Measurements from ENCODE around the gene AKR1C1.
"Not testable (repeated sequence)": the region's sequence is repeated elsewhere in the genome, so short reads cannot be mapped to it uniquely, and the experiment has no call there.

The AKR1C1 gene

GRCh38 chr10:5004501-5004900 lies 41.3 kb downstream of the AKR1C1 start:
- DNase-seq (ENCODE audit: low read depth); H3K4me3 ChIP-seq (ENCODE audit: control insufficient read depth, low read depth, low read length): not testable (repeated sequence)

- H3K4me3 ChIP-seq (ENCODE audit: control insufficient read depth, low read depth, low read length), result not testable (repeated sequence)
- DNase-seq (ENCODE audit: low read depth), result peak; percentile 39
These were observed 45.8 kb downstream of the AKR1C1 start for GRCh38 chr10:5008857-5009548.

GRCh38 chr10:5010043-5010442 lies 46.8 kb downstream of the AKR1C1 start:
- not testable (repeated sequence) for DNase-seq (ENCODE audit: low read depth); H3K4me3 ChIP-seq (ENCODE audit: control insufficient read depth, low read depth, low read length)

- H3K4me3 ChIP-seq (ENCODE audit: control insufficient read depth, low read depth, low read length); DNase-seq (ENCODE audit: low read depth): not testable (repeated sequence)
These were observed 48.2 kb downstream of the AKR1C1 start for GRCh38 chr10:5011392-5011791.

- TF ChIP-seq CTCF (conservative IDR thresholded peaks at IDR 0.05; ENCODE audit: control insufficient read depth, insufficient read depth, low read depth, low read length), result no peak
- no peak for DNase-seq (ENCODE audit: low read depth)
- no peak overlapping the region for H3K4me3 ChIP-seq (ENCODE audit: control insufficient read depth, low read depth, low read length)
These were observed 49.4 kb downstream of the AKR1C1 start for GRCh38 chr10:5012595-5012994.

- DNase-seq (ENCODE audit: low read depth), result no peak
- H3K4me3 ChIP-seq (ENCODE audit: control insufficient read depth, low read depth, low read length), result no peak overlapping the region
- TF ChIP-seq CTCF (conservative IDR thresholded peaks at IDR 0.05; ENCODE audit: control insufficient read depth, insufficient read depth, low read depth, low read length), result no peak
These were observed 50.2 kb downstream of the AKR1C1 start for GRCh38 chr10:5013385-5013784.

- not testable (repeated sequence) for H3K4me3 ChIP-seq (ENCODE audit: control insufficient read depth, low read depth, low read length); DNase-seq (ENCODE audit: low read depth)
These were observed 51.1 kb downstream of the AKR1C1 start for GRCh38 chr10:5014200-5014910.

GRCh38 chr10:5014936-5015335 lies 51.7 kb downstream of the AKR1C1 start:
- H3K4me3 ChIP-seq (ENCODE audit: control insufficient read depth, low read depth, low read length), result no peak overlapping the region
- peak; percentile 40 for DNase-seq (ENCODE audit: low read depth)
- peak; percentile 24 for TF ChIP-seq CTCF (conservative IDR thresholded peaks at IDR 0.05; ENCODE audit: control insufficient read depth, insufficient read depth, low read depth, low read length)

GRCh38 chr10:5018134-5018533 lies 54.9 kb downstream of the AKR1C1 start:
- no peak for DNase-seq (ENCODE audit: low read depth)
- no peak for TF ChIP-seq CTCF (conservative IDR thresholded peaks at IDR 0.05; ENCODE audit: control insufficient read depth, insufficient read depth, low read depth, low read length)
- H3K4me3 ChIP-seq (ENCODE audit: control insufficient read depth, low read depth, low read length), result no peak overlapping the region

Data from fibroblast of mammary gland (primary cell).